ENCODE results near the gene ZDHHC22. TPM values are rescaled to one million over a fixed set of nuclear protein-coding genes. Genes with fewer than 3 reads are reported as not detected.

Gene ZDHHC22, protein sequence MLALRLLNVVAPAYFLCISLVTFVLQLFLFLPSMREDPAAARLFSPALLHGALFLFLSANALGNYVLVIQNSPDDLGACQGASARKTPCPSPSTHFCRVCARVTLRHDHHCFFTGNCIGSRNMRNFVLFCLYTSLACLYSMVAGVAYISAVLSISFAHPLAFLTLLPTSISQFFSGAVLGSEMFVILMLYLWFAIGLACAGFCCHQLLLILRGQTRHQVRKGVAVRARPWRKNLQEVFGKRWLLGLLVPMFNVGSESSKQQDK
- under 0.01 TPM in 1 of 2 replicates, not detected in the other for total RNA-seq

DNA sequence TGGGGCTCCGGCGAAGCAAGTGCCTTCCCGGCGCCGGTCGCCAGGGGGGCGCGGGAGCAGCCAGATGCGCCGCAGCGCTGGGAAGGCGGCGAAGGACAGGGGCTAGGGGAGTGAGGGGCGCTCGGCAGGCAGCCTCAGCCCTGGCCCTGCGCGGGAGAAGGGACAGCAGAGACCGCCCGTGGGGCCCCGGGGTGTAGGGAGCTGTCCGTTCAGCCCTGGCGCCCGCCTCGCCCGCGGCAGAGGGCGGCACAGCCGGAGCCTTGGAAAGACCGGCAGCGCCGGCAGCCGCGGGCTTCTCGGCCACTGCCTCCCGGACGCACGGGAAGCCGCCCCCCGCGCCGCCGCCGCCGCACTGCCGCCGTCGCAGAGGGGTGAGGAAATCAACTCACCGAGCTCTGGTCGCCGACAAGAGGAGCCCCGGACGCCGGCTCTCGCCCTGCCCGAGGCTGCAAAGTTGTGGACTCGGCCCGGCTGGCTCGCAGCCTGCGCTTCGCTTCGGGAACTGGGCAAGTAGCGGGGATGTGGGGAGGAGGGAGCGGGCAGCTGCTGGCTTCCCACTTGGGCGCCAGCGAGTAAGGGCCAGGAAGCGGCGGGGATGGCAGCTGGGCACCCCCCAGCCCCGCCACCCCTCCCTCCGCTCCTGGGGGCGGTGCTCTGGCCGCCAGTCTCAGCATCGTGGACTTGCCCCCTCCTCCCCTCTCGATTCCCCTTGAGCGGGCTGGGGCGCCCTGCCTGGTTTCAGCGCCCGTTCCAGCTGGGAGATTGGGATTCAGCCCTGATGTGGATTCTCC lies at the start of gene ZDHHC22:
Gene ZDHHC22 (minus strand): TSS at position 578 of the 791 bp plus-strand sequence. CDS start 2,053 bp downstream, outside the sequence.

DNA sequence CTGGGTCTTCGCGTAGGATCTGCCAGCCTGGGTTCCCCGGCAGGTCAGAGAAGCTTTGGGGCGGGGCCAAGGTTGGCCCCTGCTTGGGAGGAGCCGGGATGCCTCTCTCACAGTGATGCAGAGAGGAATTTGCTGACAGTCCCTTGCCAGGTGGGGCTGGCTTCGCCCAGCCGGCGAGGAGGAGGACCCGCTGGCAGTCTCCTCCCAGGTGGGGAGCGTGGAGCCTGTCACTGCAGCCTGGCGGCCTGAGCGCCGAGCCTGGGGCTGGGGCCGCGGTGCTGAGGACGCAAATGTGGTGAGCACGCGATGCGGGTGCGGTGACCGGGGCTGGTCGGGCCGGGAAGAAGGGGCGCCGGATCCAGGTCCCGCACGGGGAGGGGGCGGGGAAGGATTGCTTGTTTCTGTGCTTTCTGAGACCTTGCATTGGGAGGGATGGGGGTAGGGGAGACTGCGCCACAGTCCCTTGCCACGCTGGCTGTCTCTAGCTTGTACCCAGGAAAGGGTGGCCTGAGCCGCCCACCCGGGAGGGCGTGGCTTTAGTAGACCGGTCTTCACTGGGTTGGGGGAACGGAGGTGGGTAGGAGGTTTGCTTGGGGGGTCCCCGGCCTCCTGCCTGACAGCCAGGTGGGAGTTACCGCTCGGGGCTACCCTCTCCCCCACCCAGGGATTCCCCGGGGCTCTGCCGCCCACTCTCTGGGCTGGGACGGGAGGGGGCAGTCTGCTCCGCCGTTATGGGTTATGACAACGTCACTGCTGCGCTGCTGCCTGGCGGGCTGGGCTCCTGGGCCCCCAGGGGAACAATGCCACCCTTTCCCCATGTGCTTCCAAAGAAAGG lies 40.2 kb upstream of the ZDHHC22 start, which contains the start of gene TMEM63C:
Gene TMEM63C (plus strand): TSS at position 196 of the 835 bp plus-strand sequence. CDS start 37,016 bp downstream, outside the sequence.

DNA sequence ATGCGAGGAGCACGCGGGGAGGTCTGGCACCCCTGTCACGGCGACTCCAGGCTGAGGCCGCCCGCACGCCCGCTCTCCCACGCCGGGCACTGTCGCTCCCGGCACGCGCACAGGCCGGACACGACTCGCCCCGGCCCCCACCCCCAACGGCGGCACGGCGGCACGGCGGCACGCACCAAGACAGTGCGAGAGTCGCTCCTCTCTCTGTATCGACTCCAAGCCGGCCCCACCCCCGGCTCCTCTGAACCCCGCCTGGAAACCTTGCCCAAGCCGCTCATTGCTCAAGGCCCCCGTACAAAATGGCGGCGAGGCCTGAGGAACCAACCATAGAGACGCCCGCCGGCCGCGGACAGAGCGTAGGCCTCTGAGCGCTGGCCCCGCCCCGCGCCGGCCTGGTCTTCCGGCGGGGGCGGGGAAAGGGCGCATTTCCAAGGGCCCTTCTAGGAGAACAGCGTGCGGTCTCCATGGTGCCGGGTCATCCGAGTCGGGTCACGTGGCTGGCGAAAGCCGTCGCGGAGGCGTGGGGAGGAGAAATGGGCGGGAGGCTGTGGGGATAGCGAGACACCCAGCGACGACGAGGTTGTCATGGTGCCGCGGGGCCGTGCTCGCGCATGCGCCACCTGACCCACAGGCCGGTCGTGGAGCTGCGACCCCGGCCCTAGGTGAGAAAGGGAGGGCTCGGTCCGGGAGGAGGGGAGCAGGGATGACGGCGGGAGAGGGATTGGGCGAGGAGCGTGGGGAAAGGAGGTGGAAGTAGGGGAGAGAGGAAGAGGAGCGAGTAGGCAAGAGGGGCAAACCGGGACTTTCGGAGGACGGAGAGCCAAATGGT lies 43.7 kb downstream of the ZDHHC22 start, which contains the start of gene CIPC:
Gene CIPC (plus strand): TSS at position 559 of the 829 bp plus-strand sequence. CDS start 7,451 bp downstream, outside the sequence.

Other genes starting within 250 kb of the ZDHHC22 start
- 10.5 and 15.4 TPM in 2 replicates for gene IRF2BPL, start 113.1 kb downstream of the ZDHHC22 start, total RNA-seq
- gene CIPC, start 43.5 kb downstream of the ZDHHC22 start, total RNA-seq: 18.7 and 23.2 TPM in 2 replicates
- gene TMEM63C, start 40.0 kb upstream of the ZDHHC22 start, total RNA-seq: not detected in 2 replicates
- not detected in 2 replicates for gene NGB, start 129.4 kb upstream of the ZDHHC22 start, total RNA-seq
- 13.1 and 16.0 TPM in 2 replicates for gene POMT2, start 179.1 kb upstream of the ZDHHC22 start, total RNA-seq
- 27.3 and 35.6 TPM in 2 replicates for gene GSTZ1, start 179.2 kb upstream of the ZDHHC22 start, total RNA-seq
- 12.7 and 16.3 TPM in 2 replicates for gene TMED8, start 235.3 kb upstream of the ZDHHC22 start, total RNA-seq
- 0.98 and 1.6 TPM in 2 replicates for gene SAMD15, start 235.6 kb upstream of the ZDHHC22 start, total RNA-seq